Measurements from ENCODE around the gene IFI27L1. TPM values are rescaled to one million over a fixed set of nuclear protein-coding genes. Genes with fewer than 3 reads are reported as not detected.

IFI27L1 gene
- total and polyA plus RNA-seq, 2 donors: 16.7 to 26.4 TPM

DNA sequence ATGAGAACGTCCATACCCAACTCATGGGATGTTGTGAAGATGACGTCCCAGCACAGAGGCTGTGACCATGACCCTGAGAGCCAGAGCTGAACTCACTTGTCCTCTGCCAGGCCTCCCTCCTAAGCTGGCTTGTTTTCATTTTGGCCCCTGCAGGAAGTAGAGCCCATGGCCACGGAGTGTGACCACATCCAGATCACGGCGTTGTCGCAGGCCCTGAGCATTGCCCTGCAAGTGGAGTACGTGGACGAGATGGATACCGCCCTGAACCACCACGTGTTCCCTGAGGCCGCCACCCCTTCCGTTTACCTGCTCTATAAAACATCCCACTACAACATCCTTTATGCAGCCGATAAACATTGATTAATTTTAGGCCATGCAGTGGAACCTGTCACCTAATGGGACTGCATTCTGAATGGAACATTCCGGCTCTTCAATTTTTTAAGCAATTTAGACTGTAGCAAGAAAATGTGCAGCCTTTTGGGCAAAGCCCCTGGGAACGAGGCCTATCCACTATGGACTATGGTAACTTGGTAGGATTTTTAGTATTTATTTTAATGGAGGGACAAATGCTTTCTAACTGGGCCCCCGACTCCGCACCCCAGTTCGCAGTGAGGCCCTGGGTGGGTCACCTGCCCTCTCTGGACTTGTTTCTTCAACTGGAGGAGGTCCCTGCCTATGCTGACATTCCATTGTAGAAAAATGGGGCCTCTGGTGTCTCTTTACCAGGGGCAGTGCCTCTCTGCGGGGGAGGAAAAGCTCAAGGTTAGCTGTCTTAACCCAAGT, 35.4 kb upstream of the IFI27L1 start:
- Histone ChIP-seq H3K27me3 (ENCODE audit: control insufficient read depth in 2 of 2, insufficient read depth in 1 of 2, low read length in 1 of 2) (no peaks in the 10 kb centered on the region), H3K4me1 (ENCODE audit: control insufficient read depth in 2 of 2, insufficient read depth in 2 of 2, low read length in 2 of 2) (no peaks in the 10 kb centered on the region), H3K4me3 (ENCODE audit: low read length in 2 of 2) (no peak overlapping the region), H3K9me3 (ENCODE audit: control insufficient read depth in 2 of 2, insufficient read depth in 1 of 2, low read length in 1 of 2) (no peaks in the 10 kb centered on the region), H3K27ac (ENCODE audit: low read depth in 1 of 2, low read length in 1 of 2) (no peak overlapping the region), H3K36me3 (ENCODE audit: control insufficient read depth in 2 of 2, insufficient read depth in 2 of 2, low read length in 1 of 2) (peaks cover 42 to 65% of the 10 kb centered on the region in 2 donors)
- DNase-seq (ENCODE audit: low read depth in 6 of 9, low spot score in 9 of 9): no peak
- 97% methylated on average over 19 of the region's 19 CpGs for WGBS

DNA sequence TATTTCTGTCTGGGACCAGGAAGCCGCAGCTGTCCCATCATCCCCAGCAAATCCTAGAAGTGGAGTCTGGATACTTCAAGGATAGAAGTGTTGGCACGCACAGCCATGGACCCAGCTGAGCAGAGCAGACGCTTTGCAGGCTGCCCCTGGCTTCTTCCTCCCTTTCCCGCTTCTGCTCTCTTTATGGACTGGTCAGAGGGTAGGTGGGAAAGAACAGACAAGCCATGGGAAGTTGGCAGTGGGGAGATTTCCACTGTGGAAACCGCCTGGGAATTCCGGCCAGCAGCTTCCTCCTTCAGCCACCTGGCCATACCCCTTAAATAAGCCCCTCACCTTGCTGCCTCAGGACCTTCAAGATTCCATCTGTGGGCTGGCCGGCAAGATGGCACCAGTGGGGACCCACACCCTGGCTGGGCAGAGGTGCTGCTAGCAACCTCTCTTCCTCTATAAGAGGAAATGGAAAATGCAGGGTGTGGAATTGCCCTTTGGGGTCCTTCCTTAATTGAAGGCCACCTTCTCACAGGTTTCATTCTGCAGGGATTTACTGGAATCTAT, 34.3 kb upstream of the IFI27L1 start:
- 83% methylated on average over 7 of the region's 7 CpGs for WGBS
- Histone ChIP-seq H3K9me3 (ENCODE audit: control insufficient read depth in 2 of 2, insufficient read depth in 1 of 2, low read length in 1 of 2) (no peaks in the 10 kb centered on the region), H3K36me3 (ENCODE audit: control insufficient read depth in 2 of 2, insufficient read depth in 2 of 2, low read length in 1 of 2) (peaks cover 52 to 75% of the 10 kb centered on the region in 2 donors), H3K27me3 (ENCODE audit: control insufficient read depth in 2 of 2, insufficient read depth in 1 of 2, low read length in 1 of 2) (no peaks in the 10 kb centered on the region), H3K27ac (ENCODE audit: low read depth in 1 of 2, low read length in 1 of 2) (no peak overlapping the region), H3K4me1 (ENCODE audit: control insufficient read depth in 2 of 2, insufficient read depth in 2 of 2, low read length in 2 of 2) (no peaks in the 10 kb centered on the region), H3K4me3 (ENCODE audit: low read length in 2 of 2) (no peak overlapping the region)
- DNase-seq (ENCODE audit: low read depth in 6 of 9, low spot score in 9 of 9): no peak

DNA sequence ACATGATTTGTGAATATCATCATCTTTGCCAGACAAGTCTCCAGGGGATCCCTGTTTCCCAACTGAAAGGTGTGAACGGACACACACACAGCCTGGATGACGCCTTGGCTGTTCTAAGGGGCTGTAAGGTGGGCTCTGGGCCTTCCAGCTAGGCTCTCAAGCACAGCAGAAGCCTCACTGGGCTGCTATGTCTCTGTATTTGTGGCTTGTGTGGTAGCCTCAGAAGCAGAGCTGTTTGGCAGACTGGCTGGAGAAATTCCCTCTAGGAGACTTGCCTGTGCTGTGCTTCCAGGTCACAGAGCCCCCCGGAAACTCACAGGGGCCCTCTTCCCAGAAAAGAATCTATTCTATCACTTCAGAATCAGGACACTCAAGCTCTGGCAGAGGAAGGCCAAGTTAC, 33.5 kb upstream of the IFI27L1 start:
- H3K36me3 ChIP-seq (ENCODE audit: control insufficient read depth in 2 of 2, insufficient read depth in 2 of 2, low read length in 1 of 2): peaks cover 60 to 81% of the 10 kb centered on the region in 2 donors
- no peak overlapping the region for H3K27ac ChIP-seq (ENCODE audit: low read depth in 1 of 2, low read length in 1 of 2)
- H3K4me1 ChIP-seq (ENCODE audit: control insufficient read depth in 2 of 2, insufficient read depth in 2 of 2, low read length in 2 of 2): peaks cover 0 to under 1% of the 10 kb centered on the region in 2 donors
- 97% methylated on average over 3 of the region's 3 CpGs for WGBS
- DNase-seq (ENCODE audit: low read depth in 6 of 9, low spot score in 9 of 9): no peak
- H3K27me3 ChIP-seq (ENCODE audit: control insufficient read depth in 2 of 2, insufficient read depth in 1 of 2, low read length in 1 of 2): no peaks in the 10 kb centered on the region
- H3K9me3 ChIP-seq (ENCODE audit: control insufficient read depth in 2 of 2, insufficient read depth in 1 of 2, low read length in 1 of 2): no peaks in the 10 kb centered on the region
- H3K4me3 ChIP-seq (ENCODE audit: low read length in 2 of 2): no peak overlapping the region

DNA sequence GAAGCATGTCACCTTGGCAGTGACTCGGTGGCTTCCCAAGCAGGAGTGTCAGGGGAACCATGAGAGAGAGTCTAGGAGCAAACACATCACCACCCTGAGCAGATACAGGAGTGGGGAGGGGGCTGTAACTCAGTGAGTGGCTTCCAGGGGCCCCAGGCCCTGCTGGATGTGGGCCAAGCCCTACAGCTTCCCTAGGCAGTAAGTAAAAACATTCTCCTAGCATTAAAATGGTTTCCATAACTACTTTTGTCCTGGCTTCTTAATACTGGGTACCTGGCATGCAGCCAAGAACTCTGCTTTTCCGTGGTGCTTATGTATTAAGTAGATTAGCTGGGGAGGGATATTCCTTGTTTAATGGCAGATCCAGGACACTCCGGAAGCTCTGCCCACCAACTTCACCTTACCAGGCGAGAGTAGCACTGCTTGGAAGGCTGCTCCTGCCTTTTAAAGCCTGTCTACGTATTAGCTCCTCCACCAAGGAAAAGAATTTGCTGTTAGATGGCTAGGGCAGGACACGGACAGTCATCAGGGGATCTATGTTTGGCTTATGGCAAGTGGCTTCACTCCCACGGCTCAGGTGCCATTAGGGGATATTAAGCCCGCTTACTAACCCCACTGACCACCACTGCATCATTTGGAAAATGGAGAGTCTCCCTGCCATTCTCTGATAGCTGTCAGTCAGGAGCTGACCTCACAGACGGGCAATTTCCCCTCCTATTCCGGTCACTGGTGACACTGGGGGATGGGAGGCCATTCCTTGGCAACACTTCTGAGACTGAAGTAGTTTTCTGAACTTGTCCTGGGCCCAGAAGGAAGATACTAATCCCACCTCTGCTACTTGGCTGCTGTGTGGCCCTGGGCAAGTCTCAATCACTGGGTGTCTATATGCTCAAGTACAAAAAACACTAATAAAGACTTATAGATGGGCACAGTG, 32.2 kb upstream of the IFI27L1 start:
- Histone ChIP-seq H3K4me1 (ENCODE audit: control insufficient read depth in 2 of 2, insufficient read depth in 2 of 2, low read length in 2 of 2) (peaks cover 0 to 2% of the 10 kb centered on the region in 2 donors), H3K4me3 (ENCODE audit: low read length in 2 of 2) (no peak overlapping the region), H3K27ac (ENCODE audit: low read depth in 1 of 2, low read length in 1 of 2) (no peak overlapping the region), H3K27me3 (ENCODE audit: control insufficient read depth in 2 of 2, insufficient read depth in 1 of 2, low read length in 1 of 2) (no peaks in the 10 kb centered on the region), H3K9me3 (ENCODE audit: control insufficient read depth in 2 of 2, insufficient read depth in 1 of 2, low read length in 1 of 2) (no peaks in the 10 kb centered on the region), H3K36me3 (ENCODE audit: control insufficient read depth in 2 of 2, insufficient read depth in 2 of 2, low read length in 1 of 2) (peaks cover 70 to 90% of the 10 kb centered on the region in 2 donors)
- DNase-seq (ENCODE audit: low read depth in 6 of 9, low spot score in 9 of 9): no peak
- 97% methylated on average over 10 of the region's 10 CpGs for WGBS

DNA sequence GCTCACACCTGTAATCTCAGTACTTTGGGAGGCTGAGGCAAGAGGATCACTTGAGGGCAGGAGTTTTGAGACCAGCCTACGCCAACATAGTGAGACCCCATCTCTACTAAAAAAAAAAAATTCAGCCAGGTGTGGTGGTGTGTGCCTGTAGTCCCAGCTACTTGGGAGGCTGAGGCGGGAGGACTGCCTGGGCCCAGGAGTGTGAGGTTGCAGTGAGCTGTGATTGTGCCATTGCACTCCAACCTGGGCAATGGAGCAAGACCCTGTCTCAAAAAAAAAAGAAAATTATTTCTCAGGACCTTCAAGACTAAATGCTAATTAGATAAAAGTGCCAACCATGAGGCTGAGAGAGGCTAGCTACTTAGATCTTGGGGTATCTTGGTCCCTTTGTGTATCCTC, 31.5 kb upstream of the IFI27L1 start:
- DNase-seq (ENCODE audit: low read depth in 6 of 9, low spot score in 9 of 9): no peak
- no peaks in the 10 kb centered on the region for H3K9me3 ChIP-seq (ENCODE audit: control insufficient read depth in 2 of 2, insufficient read depth in 1 of 2, low read length in 1 of 2)
- peaks cover 0 to 2% of the 10 kb centered on the region in 2 donors for H3K4me1 ChIP-seq (ENCODE audit: control insufficient read depth in 2 of 2, insufficient read depth in 2 of 2, low read length in 2 of 2)
- WGBS: 50% methylated on average over 2 of the region's 2 CpGs
- H3K36me3 ChIP-seq (ENCODE audit: control insufficient read depth in 2 of 2, insufficient read depth in 2 of 2, low read length in 1 of 2): peaks cover 77 to 91% of the 10 kb centered on the region in 2 donors
- no peak overlapping the region for H3K27ac ChIP-seq (ENCODE audit: low read depth in 1 of 2, low read length in 1 of 2)
- H3K27me3 ChIP-seq (ENCODE audit: control insufficient read depth in 2 of 2, insufficient read depth in 1 of 2, low read length in 1 of 2): no peaks in the 10 kb centered on the region
- no peak overlapping the region for H3K4me3 ChIP-seq (ENCODE audit: low read length in 2 of 2)

DNA sequence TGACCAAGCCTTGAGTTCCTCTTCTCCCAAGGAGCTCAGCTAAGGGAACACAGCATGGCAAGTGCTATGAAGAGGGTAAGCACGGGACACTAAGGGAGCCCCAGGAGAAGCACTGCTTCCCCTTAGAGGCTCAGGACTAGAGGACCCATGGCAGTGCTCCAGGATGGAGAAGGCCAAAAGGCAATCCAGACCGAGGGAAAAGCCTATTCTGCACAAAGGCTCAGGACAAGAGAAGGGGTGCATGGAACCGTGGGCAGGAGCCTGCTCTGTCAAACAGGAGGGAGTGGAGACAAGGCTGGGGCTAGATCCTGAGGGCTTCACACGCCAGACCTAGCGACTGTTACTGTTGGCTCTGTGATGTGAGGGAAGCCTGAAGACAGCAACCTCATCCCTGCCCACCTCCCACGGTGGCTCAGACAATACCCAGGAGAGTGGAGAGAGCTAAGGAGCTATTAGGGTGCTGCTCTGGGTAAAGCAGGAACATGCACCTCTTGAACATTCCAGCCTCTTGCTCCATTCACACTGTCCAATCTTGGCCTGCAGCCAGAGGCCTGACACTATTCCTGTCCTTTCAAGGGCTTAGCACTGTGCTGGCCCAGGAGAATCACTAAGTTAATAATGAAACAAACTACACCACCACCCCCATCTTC, 30.8 kb upstream of the IFI27L1 start:
- H3K27ac ChIP-seq (ENCODE audit: low read depth in 1 of 2, low read length in 1 of 2): no peak overlapping the region
- H3K27me3 ChIP-seq (ENCODE audit: control insufficient read depth in 2 of 2, insufficient read depth in 1 of 2, low read length in 1 of 2): no peaks in the 10 kb centered on the region
- H3K4me3 ChIP-seq (ENCODE audit: low read length in 2 of 2): no peak overlapping the region
- H3K9me3 ChIP-seq (ENCODE audit: control insufficient read depth in 2 of 2, insufficient read depth in 1 of 2, low read length in 1 of 2): no peaks in the 10 kb centered on the region
- peaks cover 84 to 93% of the 10 kb centered on the region in 2 donors for H3K36me3 ChIP-seq (ENCODE audit: control insufficient read depth in 2 of 2, insufficient read depth in 2 of 2, low read length in 1 of 2)
- WGBS: 96% methylated on average over 6 of the region's 6 CpGs
- DNase-seq (ENCODE audit: low read depth in 6 of 9, low spot score in 9 of 9): no peak
- H3K4me1 ChIP-seq (ENCODE audit: control insufficient read depth in 2 of 2, insufficient read depth in 2 of 2, low read length in 2 of 2): peaks cover 0 to 2% of the 10 kb centered on the region in 2 donors

DNA sequence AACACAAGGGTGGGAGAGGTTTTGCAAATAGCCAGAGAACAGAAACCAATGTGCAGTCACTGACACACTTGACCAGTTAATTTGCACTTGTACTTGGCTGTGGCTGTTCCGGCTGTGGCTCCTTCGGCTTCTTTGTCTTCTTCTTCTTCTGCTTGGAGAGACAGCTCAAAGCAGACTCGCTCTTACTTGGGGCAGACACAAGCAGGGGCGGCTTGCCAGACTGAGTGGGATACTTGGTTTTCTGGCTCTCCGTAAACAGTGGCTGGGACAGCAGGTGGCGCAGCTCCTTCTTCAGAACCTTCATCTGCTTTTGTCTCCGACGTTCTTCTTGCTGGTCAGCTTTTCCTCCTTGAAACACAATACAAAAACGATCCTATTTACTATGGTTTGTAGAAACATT, 30.0 kb upstream of the IFI27L1 start:
- Histone ChIP-seq H3K27ac (ENCODE audit: low read depth in 1 of 2, low read length in 1 of 2) (no peak overlapping the region), H3K36me3 (ENCODE audit: control insufficient read depth in 2 of 2, insufficient read depth in 2 of 2, low read length in 1 of 2) (peaks cover 88 to 92% of the 10 kb centered on the region in 2 donors), H3K4me1 (ENCODE audit: control insufficient read depth in 2 of 2, insufficient read depth in 2 of 2, low read length in 2 of 2) (peaks cover 0 to 2% of the 10 kb centered on the region in 2 donors), H3K4me3 (ENCODE audit: low read length in 2 of 2) (no peak overlapping the region), H3K27me3 (ENCODE audit: control insufficient read depth in 2 of 2, insufficient read depth in 1 of 2, low read length in 1 of 2) (no peaks in the 10 kb centered on the region), H3K9me3 (ENCODE audit: control insufficient read depth in 2 of 2, insufficient read depth in 1 of 2, low read length in 1 of 2) (no peaks in the 10 kb centered on the region)
- 92% methylated on average over 9 of the region's 9 CpGs for WGBS
- DNase-seq (ENCODE audit: low read depth in 6 of 9, low spot score in 9 of 9): no peak

DNA sequence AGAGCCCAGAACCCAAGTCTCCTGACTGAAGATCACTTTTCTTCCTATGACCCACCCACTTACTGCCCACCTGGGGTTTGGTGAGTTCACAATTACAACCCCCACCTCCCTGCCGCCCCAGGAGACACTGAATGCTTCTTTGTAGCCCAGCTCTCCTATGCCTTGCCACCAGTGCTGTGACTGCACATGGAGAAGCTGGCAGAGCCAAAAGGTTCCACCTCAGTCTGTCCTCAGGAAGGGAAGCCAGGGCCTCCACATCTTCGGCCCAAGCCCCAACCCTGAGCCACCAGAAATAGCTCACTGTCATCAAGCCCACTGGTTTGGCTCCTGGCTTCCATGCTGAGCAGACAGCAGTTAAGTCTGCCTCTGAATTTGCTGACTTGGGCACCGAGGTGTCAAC, 29.3 kb upstream of the IFI27L1 start:
- no peaks in the 10 kb centered on the region for H3K27me3 ChIP-seq (ENCODE audit: control insufficient read depth in 2 of 2, insufficient read depth in 1 of 2, low read length in 1 of 2)
- WGBS: 95% methylated on average over 3 of the region's 3 CpGs
- no peak overlapping the region for H3K27ac ChIP-seq (ENCODE audit: low read depth in 1 of 2, low read length in 1 of 2)
- H3K4me1 ChIP-seq (ENCODE audit: control insufficient read depth in 2 of 2, insufficient read depth in 2 of 2, low read length in 2 of 2): peaks cover 0 to 2% of the 10 kb centered on the region in 2 donors
- no peaks in the 10 kb centered on the region for H3K9me3 ChIP-seq (ENCODE audit: control insufficient read depth in 2 of 2, insufficient read depth in 1 of 2, low read length in 1 of 2)
- no peak overlapping the region for H3K4me3 ChIP-seq (ENCODE audit: low read length in 2 of 2)
- H3K36me3 ChIP-seq (ENCODE audit: control insufficient read depth in 2 of 2, insufficient read depth in 2 of 2, low read length in 1 of 2): peaks cover 88 to 92% of the 10 kb centered on the region in 2 donors
- no peak for DNase-seq (ENCODE audit: low read depth in 6 of 9, low spot score in 9 of 9)

Data from thymus (tissue), 11 donors.